Coronary artery (tissue), 2 donors: Measurements from ENCODE around the gene TM7SF3.

Source experiments
- DNase-seq: peaks from one replicate; pipeline ENCODE4 v3.0.0-alpha.2; 2017; ENCODE audit warnings: low spot score
- H3K27ac ChIP-seq, 2 donors: fragments of 200-600 bp; sonication (generic); one replicate each; pipeline ENCODE4 v1.5.1; 2016 to 2019
- H3K4me3 ChIP-seq: fragments of 200-600 bp; sonication (generic); 2 replicates; pipeline ENCODE4 v1.5.1; 2016; ENCODE audit warnings: mild to moderate bottlenecking, moderate library complexity
- CTCF ChIP-seq: fragments of 200-600 bp; sonication (generic); IDR thresholded peaks from one replicate; pipeline ENCODE4 v1.5.1; 2019; ENCODE audit warnings: antibody characterized with exemption

Gene TM7SF3

GRCh38 chr12:27006797-27007467 lies 7.3 kb downstream of the TM7SF3 start:
- Histone ChIP-seq H3K4me3 (no peak overlapping the region), H3K27ac (no peak overlapping the region)
- TF ChIP-seq CTCF: no peak
- no peak for DNase-seq

GRCh38 chr12:27005495-27005894 lies 8.7 kb downstream of the TM7SF3 start:
- no peak overlapping the region for H3K27ac ChIP-seq
- DNase-seq: no peak
- no peak overlapping the region for H3K4me3 ChIP-seq
- no peak for TF ChIP-seq CTCF

GRCh38 chr12:27003421-27004381 lies 10.5 kb downstream of the TM7SF3 start:
- Histone ChIP-seq H3K27ac (no peak overlapping the region), H3K4me3 (no peak overlapping the region)
- TF ChIP-seq CTCF: no peak
- DNase-seq: no peak

- Histone ChIP-seq H3K27ac (no peak overlapping the region), H3K4me3 (no peak overlapping the region)
- no peak for TF ChIP-seq CTCF
- DNase-seq: no peak
These were observed 12.0 kb downstream of the TM7SF3 start for GRCh38 chr12:27002141-27002540.

GRCh38 chr12:27001663-27002062 lies 12.5 kb downstream of the TM7SF3 start:
- H3K27ac ChIP-seq: no peak overlapping the region
- no peak for DNase-seq

GRCh38 chr12:27000961-27001360 lies 13.2 kb downstream of the TM7SF3 start:
- Histone ChIP-seq H3K27ac (no peak overlapping the region), H3K4me3 (no peak overlapping the region)
- no peak for TF ChIP-seq CTCF
- DNase-seq: no peak

More at GRCh38 chr12:27001663-27002062, 12.5 kb downstream of the TM7SF3 start:
- H3K4me3 ChIP-seq: no peak overlapping the region
- TF ChIP-seq CTCF: no peak
